ENCODE data around the gene MAP3K5.
"Not testable (repeated sequence)": the region's sequence is repeated elsewhere in the genome, so short reads cannot be mapped to it uniquely, and the experiment has no call there.

MAP3K5 gene

GRCh38 chr6:136607204-136607931 lies 184.9 kb downstream of the MAP3K5 start:
- peak; percentile 6 for DNase-seq

GRCh38 chr6:136604928-136605510 lies 187.3 kb downstream of the MAP3K5 start:
- no peak for DNase-seq

- DNase-seq, result no peak
Measured at GRCh38 chr6:136604328-136604825, 187.9 kb downstream of the MAP3K5 start.

- DNase-seq, result no peak
Measured at GRCh38 chr6:136600818-136601217, 191.5 kb downstream of the MAP3K5 start.

- no peak for DNase-seq
Measured at GRCh38 chr6:136599329-136600011, 192.8 kb downstream of the MAP3K5 start.

- DNase-seq, result no peak
Measured at GRCh38 chr6:136598048-136598447, 194.2 kb downstream of the MAP3K5 start.

- no peak for DNase-seq
Measured at GRCh38 chr6:136594671-136595070, 197.6 kb downstream of the MAP3K5 start.

GRCh38 chr6:136593748-136594490 lies 198.4 kb downstream of the MAP3K5 start:
- no peak for DNase-seq

- DNase-seq, result no peak
Measured at GRCh38 chr6:136592930-136593673, 199.2 kb downstream of the MAP3K5 start.

GRCh38 chr6:136591617-136592016 lies 200.7 kb downstream of the MAP3K5 start:
- DNase-seq, result no peak

GRCh38 chr6:136590846-136591245 lies 201.4 kb downstream of the MAP3K5 start:
- not testable (repeated sequence) for DNase-seq

- no peak for DNase-seq
Measured at GRCh38 chr6:136587527-136587926, 204.8 kb downstream of the MAP3K5 start.

GRCh38 chr6:136586295-136586694 lies 206.0 kb downstream of the MAP3K5 start:
- DNase-seq, result no peak

GRCh38 chr6:136585523-136585922 lies 206.8 kb downstream of the MAP3K5 start:
- DNase-seq, result not testable (repeated sequence)

- not testable (repeated sequence) for DNase-seq
Measured at GRCh38 chr6:136584290-136584689, 208.0 kb downstream of the MAP3K5 start.

GRCh38 chr6:136582711-136583471 lies 209.4 kb downstream of the MAP3K5 start:
- peak; percentile 8 for DNase-seq

- no peak for DNase-seq
Measured at GRCh38 chr6:136579800-136580199, 212.5 kb downstream of the MAP3K5 start.

GRCh38 chr6:136576821-136577220 lies 215.5 kb downstream of the MAP3K5 start:
- DNase-seq, result no peak

- DNase-seq, result no peak
Measured at GRCh38 chr6:136571496-136571895, 220.8 kb downstream of the MAP3K5 start.

- no peak for DNase-seq
Measured at GRCh38 chr6:136571065-136571464, 221.2 kb downstream of the MAP3K5 start.

GRCh38 chr6:136568129-136568528 lies 224.1 kb downstream of the MAP3K5 start:
- DNase-seq, result no peak

GRCh38 chr6:136567688-136568087 lies 224.6 kb downstream of the MAP3K5 start:
- no peak for DNase-seq
